ENCODE data around the gene MORC1.

Gene MORC1

DNA sequence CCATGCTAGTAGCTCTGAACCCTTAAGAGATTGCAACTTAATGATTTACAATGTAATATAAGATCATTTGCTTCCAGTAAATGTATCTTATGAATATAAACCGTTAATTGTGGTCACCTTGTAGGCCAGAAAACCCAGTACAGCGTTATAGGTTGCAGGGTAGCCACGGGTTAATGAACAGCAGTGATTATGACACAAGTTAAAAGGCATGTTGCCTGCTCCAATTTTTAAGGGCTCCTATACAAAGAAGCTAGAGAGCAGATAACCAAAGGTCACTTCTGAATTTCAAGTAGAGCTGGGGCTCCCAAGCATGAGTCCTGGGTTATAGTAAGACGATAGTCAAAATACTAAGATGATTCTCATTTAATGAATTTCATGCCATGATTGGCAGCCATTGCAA is 177.8 kb downstream of the MORC1 start:
- no peak for DNase-seq (ENCODE audit: low spot score)

DNA sequence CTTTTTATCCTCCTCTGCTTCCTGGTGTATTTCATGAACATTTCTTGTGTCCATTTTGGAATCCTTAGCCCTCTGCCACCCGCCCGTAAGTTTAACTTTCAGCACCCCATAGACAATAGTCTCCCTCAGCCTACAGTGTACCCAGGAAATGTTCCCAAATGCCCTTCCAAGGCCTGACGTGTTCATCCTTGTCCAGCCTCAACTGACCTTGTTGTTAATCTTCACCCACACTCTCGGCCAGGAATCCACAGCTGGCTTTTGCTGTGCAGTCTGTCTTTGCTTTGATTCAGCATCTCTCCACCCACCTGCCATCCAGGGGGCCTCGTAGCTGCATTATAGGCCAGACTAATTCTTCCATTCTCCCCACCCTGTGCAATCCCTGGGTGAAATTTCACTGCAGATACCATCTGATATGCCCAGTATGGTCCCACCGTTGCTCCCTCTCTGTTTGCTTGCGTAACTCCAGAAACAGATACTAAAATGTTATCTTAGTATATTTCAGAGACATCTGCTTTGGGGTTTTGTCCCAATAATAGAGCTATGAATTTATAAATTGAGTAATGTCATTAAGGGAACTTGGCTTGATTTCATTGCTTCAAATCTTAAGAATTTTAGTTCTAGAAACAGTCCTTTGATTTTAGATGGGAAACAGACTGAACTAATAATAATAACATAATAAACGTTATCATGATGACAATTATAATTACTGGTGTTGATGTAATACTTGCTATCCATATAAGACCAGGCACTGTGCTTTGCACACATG is 180.8 kb downstream of the MORC1 start:
- no peak for DNase-seq (ENCODE audit: low spot score)

DNA sequence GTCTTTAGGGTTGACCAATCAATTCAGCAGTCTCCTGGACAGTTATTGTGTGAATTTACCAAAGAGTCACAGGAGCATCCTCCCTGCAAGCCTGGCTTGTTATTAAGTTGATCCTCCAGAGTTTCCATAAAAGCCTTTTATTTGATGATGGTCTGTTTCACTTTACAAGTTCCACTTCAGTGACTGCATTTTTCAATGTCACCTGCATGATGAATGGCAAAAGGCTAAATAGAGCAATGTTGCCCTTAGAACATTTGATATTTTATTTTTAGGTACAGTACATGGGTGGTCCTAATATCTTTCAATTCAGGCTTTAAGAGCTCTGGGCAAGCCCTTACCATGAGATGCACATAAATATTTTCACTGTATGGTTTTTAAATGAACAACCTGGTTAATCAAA is 186.9 kb downstream of the MORC1 start:
- DNase-seq (ENCODE audit: low spot score) = no peak

DNA sequence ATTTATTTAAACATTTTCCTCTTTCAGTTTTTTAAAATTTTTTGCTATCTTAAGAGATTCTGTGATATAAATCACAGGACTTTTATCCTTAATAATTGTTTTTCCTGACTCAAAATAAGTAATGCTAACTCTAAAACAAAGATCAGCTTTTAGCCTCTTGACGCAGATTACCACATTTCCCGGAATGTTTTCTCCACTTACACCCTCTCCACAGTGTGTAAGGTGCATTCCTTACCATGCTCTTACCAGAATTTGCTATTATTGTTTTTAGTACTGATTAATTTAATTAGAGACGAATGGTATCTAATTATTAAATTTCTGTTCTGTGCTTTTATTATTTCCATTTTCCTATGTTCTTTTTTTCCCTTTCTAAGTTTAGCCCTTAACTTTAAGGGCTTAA is 199.1 kb downstream of the MORC1 start:
- no peak for DNase-seq (ENCODE audit: low spot score)

DNA sequence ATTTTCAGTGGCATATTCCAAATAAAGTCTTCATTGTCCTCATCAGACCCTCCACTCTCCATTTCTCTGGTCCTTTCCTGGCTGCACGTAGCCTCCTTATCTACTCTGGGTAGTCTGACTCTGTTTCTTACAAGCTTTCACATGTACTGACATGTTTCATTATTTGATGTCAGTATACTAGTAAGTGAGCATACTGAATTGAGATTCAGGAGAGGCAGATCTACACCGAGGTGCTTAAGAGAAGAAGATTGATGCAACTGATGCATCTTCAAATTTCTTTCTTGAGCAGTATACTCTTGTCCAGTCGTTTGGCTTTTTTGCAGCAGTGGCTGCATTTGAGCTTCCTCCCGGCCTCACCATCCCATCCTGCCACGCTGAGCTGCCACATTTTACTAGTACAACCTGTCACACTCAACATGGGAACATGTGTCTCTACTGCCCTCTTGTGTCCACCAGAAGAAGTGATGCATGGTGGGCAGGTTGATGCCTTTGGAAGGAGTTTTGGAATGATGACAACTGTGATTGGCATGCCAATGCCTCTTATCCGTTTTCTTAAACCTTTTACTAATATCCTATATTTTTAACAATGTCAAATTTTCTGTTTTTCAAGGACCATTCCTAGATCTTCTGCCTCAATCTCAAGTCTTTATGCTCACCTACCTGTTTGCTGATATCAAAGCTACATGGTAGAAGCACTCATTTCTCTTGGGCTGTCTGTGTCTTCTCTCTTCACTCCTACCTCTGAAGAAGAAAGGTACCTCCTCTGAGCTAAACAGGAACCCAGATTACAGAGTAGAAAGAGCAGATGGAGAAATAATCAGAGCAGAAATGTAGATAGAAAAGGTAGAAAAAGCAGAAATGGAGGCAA is 202.9 kb downstream of the MORC1 start:
- peak; percentile 83 for DNase-seq (ENCODE audit: low spot score)

DNA sequence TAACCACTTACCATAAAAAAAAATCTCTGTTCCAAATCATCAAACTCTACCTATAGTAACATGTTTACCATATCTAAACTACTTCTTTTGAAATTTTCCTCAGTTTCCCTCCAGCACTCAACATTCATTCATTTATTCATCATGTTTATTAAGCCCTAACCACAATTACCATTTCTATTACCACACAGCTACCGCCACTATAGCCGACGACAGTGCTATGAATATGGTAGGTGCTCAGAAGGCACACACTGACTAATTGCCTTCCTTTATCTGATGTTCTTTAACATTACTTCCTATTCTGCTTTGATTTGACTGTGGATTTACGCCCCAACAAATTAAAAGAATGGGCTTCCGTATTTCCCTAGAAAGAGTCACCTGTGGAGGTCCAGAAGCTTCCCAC is 208.1 kb downstream of the MORC1 start:
- DNase-seq (ENCODE audit: low spot score) = no peak

Data from COLO829 (cell line).